NCI-H748 (cell line): ENCODE measurements around the gene ZIC2.
"Not testable (repeated sequence)": the region's sequence is repeated elsewhere in the genome, so short reads cannot be mapped to it uniquely, and the experiment has no call there.

Experiments
- DNase-seq: peaks from one replicate; lab custom pipeline; 2025; ENCODE audit not compliant: unreplicated experiment; lab: John Stamatoyannopoulos, UW

Gene ZIC2

GRCh38 chr13:99981735-99982035, at the start of gene ZIC2:
TSS of gene ZIC2 (plus strand) at chr13:99981784. CDS start at chr13:99982065, 281 bp downstream.
- no peak for DNase-seq

- no peak for DNase-seq
These were observed 48.7 kb upstream of the ZIC2 start for GRCh38 chr13:99932912-99933311.

GRCh38 chr13:99935772-99936171, 45.8 kb upstream of the ZIC2 start:
- no peak for DNase-seq

GRCh38 chr13:99938635-99939034, 42.9 kb upstream of the ZIC2 start:
- DNase-seq, result no peak

- peak; percentile 70 for DNase-seq
These were observed 40.5 kb upstream of the ZIC2 start for GRCh38 chr13:99941086-99941485.

DNA sequence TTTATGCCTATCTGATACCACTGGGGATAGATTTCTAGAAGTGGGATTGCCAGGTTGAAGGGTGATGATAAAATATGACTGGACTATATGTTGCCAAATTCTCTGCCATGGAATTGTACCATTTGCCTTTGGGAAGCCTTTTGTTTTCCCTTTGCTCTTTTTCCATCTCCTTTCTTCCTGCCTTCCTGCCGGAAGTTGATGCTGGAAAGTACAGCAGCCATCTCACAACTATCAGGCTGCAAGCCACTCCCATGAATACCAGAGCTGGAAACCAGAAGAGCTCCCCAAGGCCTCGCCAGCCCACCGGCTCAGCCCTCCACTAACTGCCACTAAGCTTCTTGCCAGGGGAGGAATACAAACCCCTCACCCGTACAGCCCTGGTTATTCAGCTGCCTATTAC, 39.7 kb upstream of the ZIC2 start:
- DNase-seq, result no peak

DNA sequence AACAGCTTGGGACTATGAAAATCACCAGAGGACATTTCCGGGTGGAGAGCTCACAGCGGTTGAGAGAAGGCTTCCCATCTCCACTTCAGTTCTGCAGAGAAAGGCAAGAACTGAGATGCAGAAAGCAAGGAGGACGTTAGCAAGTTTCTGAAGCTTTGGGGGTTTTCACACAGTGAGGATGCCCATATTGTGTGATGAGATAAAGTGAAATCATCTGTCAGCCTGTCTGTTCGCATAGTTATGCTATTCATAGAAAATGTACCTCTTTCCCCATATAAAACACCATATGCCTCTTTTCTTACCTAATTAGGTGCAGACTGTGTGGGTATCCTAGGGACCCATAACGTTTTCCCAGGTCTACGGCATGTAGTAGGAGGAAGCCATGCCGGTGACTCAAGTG, 37.5 kb upstream of the ZIC2 start:
- DNase-seq, result no peak

DNA sequence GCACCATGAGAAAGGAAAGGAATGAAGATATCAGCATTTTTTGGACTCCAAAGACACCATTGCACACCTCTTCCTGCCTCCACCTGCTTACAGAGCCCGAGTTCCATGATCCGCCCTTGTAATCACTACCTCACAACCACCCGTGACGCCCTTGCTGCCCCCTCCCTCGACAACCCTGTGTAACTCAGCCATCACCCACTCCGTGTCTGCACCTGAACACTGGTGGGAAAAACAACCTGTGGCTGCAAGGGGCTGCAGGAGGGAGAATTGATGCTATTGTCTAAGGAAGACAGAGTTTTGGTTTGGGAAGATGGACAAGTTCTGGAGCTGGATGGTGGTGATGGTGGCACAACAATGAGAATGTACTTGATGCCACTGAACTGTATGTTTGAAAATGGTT, 37.0 kb upstream of the ZIC2 start:
- DNase-seq, result no peak

- not testable (repeated sequence) for DNase-seq
These were observed 36.1 kb upstream of the ZIC2 start for GRCh38 chr13:99945515-99945914.

DNA sequence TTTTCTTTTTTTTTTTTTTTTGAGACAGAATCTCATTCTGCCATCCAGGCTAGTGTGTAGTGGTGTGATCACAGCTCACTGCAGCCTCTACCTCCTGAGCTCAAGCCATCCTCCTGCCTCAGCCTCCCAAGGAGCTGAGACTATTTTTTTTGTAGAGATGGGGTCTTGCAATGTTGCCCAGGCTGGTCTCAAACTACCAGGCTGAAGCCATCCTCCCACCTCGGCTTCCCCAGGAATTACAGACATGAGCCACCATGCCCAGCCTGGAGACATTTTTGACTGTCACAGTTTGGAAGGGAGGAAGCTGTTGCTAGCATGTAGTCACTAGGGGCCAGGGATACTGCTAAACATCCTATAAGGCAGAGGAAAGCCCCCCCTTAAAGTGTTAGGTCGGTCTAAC, 33.9 kb upstream of the ZIC2 start:
- DNase-seq, result no peak

DNA sequence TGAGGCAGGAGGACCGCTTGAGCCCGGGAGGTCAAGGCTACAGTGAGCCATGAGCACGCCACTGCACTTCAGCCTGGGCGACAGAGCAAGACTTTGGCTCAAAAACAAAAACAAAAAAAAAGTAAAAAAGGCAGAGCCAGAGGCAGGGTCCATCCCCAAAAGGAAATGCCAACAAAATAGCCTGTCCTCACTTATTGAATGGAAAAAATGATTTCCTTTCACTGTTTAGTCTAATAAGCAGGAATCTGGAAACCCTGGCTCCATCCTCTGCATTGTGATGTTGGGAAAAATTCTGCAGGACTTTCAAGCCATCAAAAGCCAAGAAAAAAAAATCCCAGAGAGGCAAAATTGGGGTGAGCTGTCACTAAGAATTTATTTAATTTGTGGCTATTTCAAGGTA, 33.2 kb upstream of the ZIC2 start:
- no peak for DNase-seq

- DNase-seq, result no peak
These were observed 32.5 kb upstream of the ZIC2 start for GRCh38 chr13:99948907-99949678.

DNA sequence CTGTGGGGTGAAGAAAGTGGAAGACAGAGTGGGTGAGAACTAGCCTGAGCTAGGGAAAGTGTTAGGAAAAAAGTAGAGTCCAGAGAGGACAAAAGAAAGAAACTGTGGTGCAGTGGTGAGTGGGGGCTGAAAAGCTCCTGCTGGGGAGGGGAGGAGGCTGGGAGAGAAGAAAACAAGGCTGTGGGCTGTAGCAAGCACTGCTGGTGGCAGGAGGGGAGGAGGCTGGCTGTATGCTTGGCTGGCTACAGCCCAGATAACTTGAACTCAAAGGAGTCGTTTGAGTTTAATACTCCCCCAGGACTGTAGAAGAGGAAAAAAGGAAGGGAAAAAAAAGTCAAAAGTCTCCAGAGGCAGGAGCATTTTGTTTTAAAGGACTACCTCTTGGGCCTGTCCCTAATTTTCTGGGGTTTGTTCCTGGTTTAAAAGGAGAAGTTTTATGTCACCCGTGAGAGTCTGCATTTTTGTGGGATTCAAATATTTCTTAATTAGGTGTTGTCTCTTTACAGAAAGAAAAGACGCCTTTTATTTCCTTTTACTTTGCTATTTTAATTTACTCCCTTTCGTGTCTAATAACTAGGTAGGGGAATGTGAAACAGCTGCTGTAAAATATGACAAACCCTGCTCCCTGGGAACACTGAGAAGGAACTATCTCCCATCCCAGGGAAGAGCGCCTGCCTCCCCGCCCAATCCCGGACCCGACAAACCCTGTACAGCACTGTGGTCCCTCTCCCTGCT, 31.7 kb upstream of the ZIC2 start:
- no peak for DNase-seq

DNA sequence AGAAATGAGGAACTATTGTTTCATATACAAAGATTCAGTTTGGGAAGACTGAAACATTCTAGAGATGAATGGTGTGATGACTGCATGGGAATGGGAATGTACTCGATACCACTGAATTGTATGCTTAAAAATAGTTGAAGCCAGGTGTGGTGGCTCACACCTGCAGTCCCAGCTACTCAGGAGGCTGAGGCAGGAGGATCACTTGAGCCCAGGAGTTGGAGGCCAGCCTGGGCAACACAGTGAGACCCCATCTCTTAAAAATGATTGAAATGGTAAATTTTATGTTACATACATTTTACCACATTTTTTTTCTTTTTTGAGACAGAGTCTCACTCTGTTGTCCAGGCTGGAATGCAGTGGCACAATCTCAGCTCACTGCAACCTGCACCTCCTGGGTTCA, 29.9 kb upstream of the ZIC2 start:
- DNase-seq, result not testable (repeated sequence)

- no peak for DNase-seq
These were observed 28.3 kb upstream of the ZIC2 start for GRCh38 chr13:99953138-99953755.

DNA sequence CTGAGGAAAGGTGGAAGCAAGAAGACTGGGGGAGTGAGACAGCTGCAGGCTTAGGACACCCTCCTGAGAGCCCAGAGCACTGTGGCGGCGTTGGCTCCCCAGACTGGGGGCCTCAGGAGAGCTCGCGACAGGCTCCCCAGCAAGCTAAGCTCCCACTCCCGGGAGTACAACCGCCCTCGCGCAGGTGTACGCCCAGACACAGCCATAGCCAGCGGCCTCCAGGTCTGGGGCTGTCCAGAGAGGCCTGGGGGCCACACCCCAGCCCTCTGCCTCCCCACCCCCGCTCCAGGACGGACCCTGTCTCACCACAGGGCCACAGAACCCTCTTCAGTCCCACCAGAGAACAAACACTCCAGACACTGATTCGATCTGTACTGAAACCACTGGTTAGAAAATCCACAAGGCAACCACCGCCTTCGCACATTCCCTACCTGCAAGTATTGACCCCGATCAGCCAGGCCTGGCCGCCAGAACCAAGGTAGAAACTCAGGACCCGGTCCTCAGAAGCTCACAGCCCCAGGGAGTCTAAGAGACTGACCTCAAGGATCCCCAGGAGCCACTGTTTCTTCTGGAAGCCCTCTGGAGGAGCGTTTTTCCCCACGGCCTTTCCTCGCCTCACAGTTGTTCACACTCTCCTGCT, 26.4 kb upstream of the ZIC2 start:
- DNase-seq, result no peak

DNA sequence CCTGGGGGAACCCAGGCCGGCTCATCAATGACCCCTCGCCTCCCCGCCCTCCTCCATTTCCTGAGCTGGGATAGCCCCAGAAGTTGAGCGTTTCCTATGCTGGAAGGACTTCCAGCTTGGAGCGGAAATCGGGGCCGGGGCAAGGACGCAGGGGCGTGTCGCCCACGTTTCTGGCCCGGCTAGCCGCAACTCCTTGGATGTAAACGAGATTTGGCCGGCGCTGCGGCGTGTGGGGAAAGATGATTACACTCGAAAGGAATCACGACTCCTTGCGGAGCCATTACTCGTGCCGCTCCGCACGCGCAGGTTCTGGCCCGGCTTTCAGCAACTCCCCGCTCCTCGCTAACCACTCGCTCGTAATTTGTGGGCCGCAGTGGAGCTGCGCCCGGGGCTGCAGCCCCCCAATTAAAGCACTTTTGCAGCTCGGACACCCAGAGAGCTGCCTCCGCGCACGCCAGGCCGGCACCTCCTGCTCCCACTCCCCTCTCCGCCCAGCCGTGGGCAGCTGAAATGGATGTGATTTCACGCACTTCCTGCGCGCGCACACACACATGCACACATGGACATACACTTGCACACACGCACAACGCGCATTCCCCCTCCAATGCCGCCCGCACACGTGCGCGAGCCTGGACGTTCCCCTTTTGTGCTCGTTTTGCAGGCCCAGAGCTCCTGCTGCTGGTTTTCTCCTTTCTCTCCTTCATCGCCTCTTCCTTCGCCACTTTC, 25.7 kb upstream of the ZIC2 start:
- peak; percentile 60 for DNase-seq

DNA sequence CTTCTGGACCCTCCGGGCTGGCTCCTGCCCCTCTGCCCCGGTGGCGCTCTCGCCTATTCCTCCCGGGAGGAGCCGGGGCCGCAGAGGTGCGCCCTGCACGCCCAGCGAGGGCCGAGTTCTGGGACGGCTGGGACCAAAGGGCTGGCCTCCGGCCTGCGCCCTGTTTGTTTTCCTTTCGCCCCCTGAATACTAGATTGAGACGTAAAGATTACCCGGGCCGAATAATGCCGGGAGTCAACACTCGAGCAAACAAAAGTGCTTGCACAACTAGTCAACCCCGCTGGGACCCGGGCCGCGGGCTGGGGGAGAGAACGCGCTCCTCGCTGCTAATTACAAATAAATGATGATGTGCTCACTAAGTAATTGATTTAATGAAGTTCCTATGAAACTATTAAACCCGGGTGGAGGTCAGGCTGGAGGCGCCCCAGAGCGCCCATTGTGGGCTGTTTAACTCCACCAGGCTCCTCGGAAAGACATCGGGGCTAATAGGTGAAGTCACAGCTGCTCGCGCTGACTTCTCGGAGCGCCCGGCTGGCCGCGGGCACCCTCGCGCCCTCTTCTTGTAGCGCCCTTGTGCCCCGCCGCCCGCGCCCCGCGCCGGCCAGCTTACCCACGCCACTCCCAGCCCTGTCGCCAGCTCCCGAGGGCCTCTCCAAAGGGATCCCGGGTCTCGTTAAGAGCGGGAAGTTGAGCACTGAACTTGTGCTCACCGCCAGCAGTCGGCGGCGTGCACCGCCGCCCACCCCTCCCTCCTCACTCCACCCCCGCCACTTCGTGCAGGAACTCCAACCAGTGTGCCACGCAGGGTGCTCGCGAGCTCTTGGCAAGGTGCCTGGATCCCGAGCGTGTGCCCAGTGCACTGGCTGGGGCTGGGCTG, 24.9 kb upstream of the ZIC2 start:
- peak; percentile 93 for DNase-seq

GRCh38 chr13:99958406-99959126, 23.0 kb upstream of the ZIC2 start:
- DNase-seq, result no peak
